Mesothelial cell of epicardium (in vitro differentiated cells): Measurements from ENCODE around the gene TCEA3. TPM values are rescaled to one million over a fixed set of nuclear protein-coding genes. Genes with fewer than 3 reads are reported as not detected.

ENCODE experiments used
- DNase-seq, 2 experiments: peaks; one replicate each; pipeline ENCODE4 v3.0.0; 2021; ENCODE audit warnings: low spot score in 2 of 2; ENCODE audit not compliant: unreplicated experiment in 2 of 2
- H3K27ac Mint-ChIP-seq: 2 replicates; pipeline ENCODE4 v1.8.0; 2021; ENCODE audit warnings: mixed read lengths
- H3K27me3 Mint-ChIP-seq: 2 replicates; pipeline ENCODE4 v1.8.0; 2021; ENCODE audit warnings: low read depth, mixed read lengths
- H3K36me3 Mint-ChIP-seq: 2 replicates; pipeline ENCODE4 v1.8.0; 2021; ENCODE audit warnings: mixed read lengths
- H3K4me1 Mint-ChIP-seq: 2 replicates; pipeline ENCODE4 v1.8.0; 2021; ENCODE audit warnings: mixed read lengths
- H3K4me3 Mint-ChIP-seq: 2 replicates; pipeline ENCODE4 v1.8.0; 2021; ENCODE audit warnings: mild to moderate bottlenecking, moderate library complexity, mixed read lengths
- H3K9me3 Mint-ChIP-seq: 2 replicates; pipeline ENCODE4 v1.8.0; 2021; ENCODE audit warnings: mixed read lengths
- CTCF ChIP-seq: fragments of 200-600 bp; sonication (generic); IDR thresholded peaks from one replicate; pipeline ENCODE4 v1.5.0; 2021; ENCODE audit warnings: antibody characterized with exemption; ENCODE audit not compliant: unreplicated experiment
- total RNA-seq: library from RNA; stranded (reverse); gene quantifications from 3 replicates; pipeline ENCODE4 v1.2.1, GENCODE V29; 2021

Gene TCEA3
- total RNA-seq, 1 donor from 2014 or later: 10.0 TPM

GRCh38 chr1:23368562-23369334, 55.8 kb downstream of the TCEA3 start:
- Mint-ChIP-seq H3K4me3 (peak overlapping the region; percentile 99), H3K36me3 (peaks cover 36% of the 10 kb centered on the region), H3K27me3 (no peaks in the 10 kb centered on the region), H3K4me1 (peaks cover 51% of the 10 kb centered on the region), H3K9me3 (peaks cover 11% of the 10 kb centered on the region), H3K27ac (peak overlapping the region; percentile 100)
- peak; percentile 84 to 91 for DNase-seq
- no peak for TF ChIP-seq CTCF

GRCh38 chr1:23367791-23368561, 56.6 kb downstream of the TCEA3 start:
- H3K9me3 Mint-ChIP-seq: peaks cover 16% of the 10 kb centered on the region
- peaks cover 43% of the 10 kb centered on the region for H3K36me3 Mint-ChIP-seq
- peak; percentile 96 to 97 for DNase-seq
- no peak for TF ChIP-seq CTCF
- peaks cover 47% of the 10 kb centered on the region for H3K4me1 Mint-ChIP-seq
- H3K4me3 Mint-ChIP-seq: peak overlapping the region; percentile 99
- H3K27me3 Mint-ChIP-seq: no peaks in the 10 kb centered on the region
- peak overlapping the region; percentile 100 for H3K27ac Mint-ChIP-seq

GRCh38 chr1:23367451-23367790, 57.1 kb downstream of the TCEA3 start:
- no peak for TF ChIP-seq CTCF
- no peak for DNase-seq
- Mint-ChIP-seq H3K4me1 (peaks cover 46% of the 10 kb centered on the region), H3K9me3 (peaks cover 21% of the 10 kb centered on the region), H3K27ac (peak overlapping the region; percentile 100), H3K27me3 (no peaks in the 10 kb centered on the region), H3K36me3 (peaks cover 49% of the 10 kb centered on the region), H3K4me3 (peak overlapping the region; percentile 99)

GRCh38 chr1:23366598-23366997, 58.0 kb downstream of the TCEA3 start:
- H3K4me1 Mint-ChIP-seq: peaks cover 38% of the 10 kb centered on the region
- H3K27ac Mint-ChIP-seq: peak overlapping the region; percentile 62
- H3K27me3 Mint-ChIP-seq: no peaks in the 10 kb centered on the region
- peak overlapping the region; percentile 99 for H3K4me3 Mint-ChIP-seq
- peaks cover 28% of the 10 kb centered on the region for H3K9me3 Mint-ChIP-seq
- no peak for DNase-seq
- TF ChIP-seq CTCF: no peak
- peaks cover 57% of the 10 kb centered on the region for H3K36me3 Mint-ChIP-seq

GRCh38 chr1:23366146-23366545, 58.4 kb downstream of the TCEA3 start:
- Mint-ChIP-seq H3K27me3 (no peaks in the 10 kb centered on the region), H3K27ac (peak overlapping the region; percentile 62), H3K36me3 (peaks cover 62% of the 10 kb centered on the region)

More at GRCh38 chr1:23366146-23366545, 58.4 kb downstream of the TCEA3 start:
- Mint-ChIP-seq H3K4me1 (peaks cover 34% of the 10 kb centered on the region), H3K4me3 (no peak overlapping the region), H3K9me3 (peaks cover 32% of the 10 kb centered on the region)
- DNase-seq: no peak
- TF ChIP-seq CTCF: no peak
